Prostate gland (tissue), 2 donors: ENCODE data around the gene PDE11A. TPM values are rescaled to one million over a fixed set of nuclear protein-coding genes. Genes with fewer than 3 reads are reported as not detected.

Source experiments
- DNase-seq: peaks from one replicate; pipeline ENCODE4 v3.0.0-alpha.2; 2019; ENCODE audit warnings: low spot score
- H3K27ac ChIP-seq, 2 donors: fragments of 200-600 bp; sonication (generic); 2 replicates each; pipeline ENCODE4 v1.5.1; 2017 to 2019
- H3K27me3 ChIP-seq: fragments of 200-600 bp; sonication (generic); replicated peaks from 2 replicates; pipeline ENCODE4 v1.5.1; 2019; ENCODE audit not compliant: insufficient read depth
- H3K36me3 ChIP-seq, 2 donors: fragments of 200-600 bp; sonication (generic); 1 replicate in 1 of 2; 2 replicates in 1 of 2; pipeline versions ENCODE4 v1.5.1 to v1.8.1; 2017 to 2019
- H3K4me1 ChIP-seq: fragments of 200-600 bp; sonication (generic); replicated peaks from 2 replicates; pipeline ENCODE4 v1.5.1; 2019
- H3K4me3 ChIP-seq, 2 donors: fragments of 200-600 bp; sonication (generic); 2 replicates each; pipeline ENCODE4 v1.5.1; 2017 to 2019
- H3K9me3 ChIP-seq: fragments of 200-600 bp; sonication (generic); 2 replicates; pipeline ENCODE4 v1.5.1; 2017
- CTCF ChIP-seq, 4 experiments: fragments of 200-600 bp in 2 of 4; fragments of 450-650 bp in 2 of 4; sonication (generic) in 2 of 4; IDR thresholded peaks; 1 replicate in 3 of 4; 2 replicates in 1 of 4; pipeline ENCODE4 v1.5.1; 2016 to 2019; ENCODE audit warnings: antibody characterized with exemption in 4 of 4, mild to moderate bottlenecking in 2 of 4, moderate library complexity in 2 of 4
- POLR2A ChIP-seq: fragments of 450-650 bp; IDR thresholded peaks from one replicate; pipeline ENCODE4 v1.6.1; 2016; ENCODE audit warnings: antibody characterized with exemption, mild to moderate bottlenecking
- POLR2AphosphoS5 ChIP-seq: sonication (generic); formaldehyde crosslinking; IDR thresholded peaks from one replicate; pipeline ENCODE4 v1.6.1; 2017; ENCODE audit warnings: antibody characterized with exemption
- WGBS: methylation state at CpG from one replicate; pipeline ENCODE4 v1.1.5; 2018; 5-methylcytosine and 5-hydroxymethylcytosine counted together
- intact Hi-C: fragments of 100-400 bp; cut with DNase I; formaldehyde crosslinking; loops from one replicate; pipeline ENCODE4 v1.14.2; 2022
- total RNA-seq, 2 donors: library from RNA; depleted of rRNA; stranded (reverse); fragments of >200 nt; gene quantifications; one replicate each; pipeline ENCODE4 v1.1.0, GENCODE V29; 2016

PDE11A gene
- total RNA-seq, 2 donors from 2014 or later, result 14.9 to 26.6 TPM

GRCh38 chr2:178114462-178114861 is 41.9 kb upstream of the PDE11A start:
- intact Hi-C loops, result loop anchor here (5.0 kb wide), 1 partner anchor 298 kb away; no protein-coding TSS in a partner anchor
- no peaks in the 10 kb centered on the region for H3K4me1 ChIP-seq
- H3K27ac ChIP-seq, result no peak overlapping the region
- WGBS, result 90% methylated on average over 2 of the region's 2 CpGs
- no peak overlapping the region for H3K4me3 ChIP-seq
- H3K36me3 ChIP-seq, result no peaks in the 10 kb centered on the region
- TF ChIP-seq CTCF (IDR thresholded peaks at IDR 0.05) (no peak), POLR2AphosphoS5 (no peak), POLR2A (no peak)
- H3K27me3 ChIP-seq, result no peaks in the 10 kb centered on the region
- no peak for DNase-seq
- H3K9me3 ChIP-seq, result no peaks in the 10 kb centered on the region

GRCh38 chr2:178112202-178113152 is 39.9 kb upstream of the PDE11A start, which contains the start of gene RBM45:
Gene RBM45 (plus strand): TSS chr2:178112437. CDS start chr2:178112547, 110 bp downstream.
- no peaks in the 10 kb centered on the region for H3K36me3 ChIP-seq
- H3K4me3 ChIP-seq, result peak within 1 kb of the TSS; percentile 55 to 67
- H3K4me1 ChIP-seq, result no peaks in the 10 kb centered on the region
- intact Hi-C loops, result loop anchor here (5.0 kb wide), 1 partner anchor 300 kb away; no protein-coding TSS in a partner anchor
- peak; percentile 87 for DNase-seq
- TF ChIP-seq POLR2AphosphoS5 (peak; percentile 84), POLR2A (peak; percentile 36), CTCF (IDR thresholded peaks at IDR 0.05) (peak; percentile 75 to 99 (median 93))
- WGBS, result under 1% methylated on average over 54 of the region's 60 CpGs
- peak within 1 kb of the TSS; percentile 64 to 71 for H3K27ac ChIP-seq
- no peaks in the 10 kb centered on the region for H3K9me3 ChIP-seq
- H3K27me3 ChIP-seq, result no peaks in the 10 kb centered on the region

GRCh38 chr2:178111743-178112142 is 39.2 kb upstream of the PDE11A start:
- Histone ChIP-seq H3K36me3 (no peaks in the 10 kb centered on the region), H3K4me3 (peak overlapping the region in 1 of 2 donors; percentile 67), H3K4me1 (no peaks in the 10 kb centered on the region), H3K27me3 (no peaks in the 10 kb centered on the region), H3K9me3 (no peaks in the 10 kb centered on the region), H3K27ac (peak overlapping the region; percentile 64 to 71)
- no peak for TF ChIP-seq POLR2A
- TF ChIP-seq POLR2AphosphoS5, result no peak
- no peak for TF ChIP-seq CTCF (IDR thresholded peaks at IDR 0.05)
- DNase-seq, result no peak
- intact Hi-C loops, result loop anchor here (5.0 kb wide), 1 partner anchor 301 kb away; no protein-coding TSS in a partner anchor
- 100% methylated on average over 1 of the region's 1 CpG for WGBS

- H3K36me3 ChIP-seq, result no peaks in the 10 kb centered on the region
- no peaks in the 10 kb centered on the region for H3K4me1 ChIP-seq
- peak; percentile 48 for DNase-seq
- no peak for TF ChIP-seq POLR2AphosphoS5
- no peak for TF ChIP-seq CTCF (IDR thresholded peaks at IDR 0.05)
- TF ChIP-seq POLR2A, result no peak
- no peaks in the 10 kb centered on the region for H3K9me3 ChIP-seq
- no peaks in the 10 kb centered on the region for H3K27me3 ChIP-seq
- 75% methylated on average over 4 of the region's 4 CpGs for whole genome bisulfite sequencing
- intact Hi-C loops, result loop anchor here (5.0 kb wide), 1 partner anchor 302 kb away; no protein-coding TSS in a partner anchor
- H3K27ac ChIP-seq, result peak overlapping the region in 1 of 2 donors; percentile 45
- H3K4me3 ChIP-seq, result no peak overlapping the region
Observed at GRCh38 chr2:178110681-178111080, 38.1 kb upstream of the PDE11A start.
